GM23338 (cell line): Measurements from ENCODE around the gene NFIC. TPM values are rescaled to one million over a fixed set of nuclear protein-coding genes. Genes with fewer than 3 reads are reported as not detected.

ENCODE experiments used
- ATAC-seq: fragments of 200-7000 bp; cut with Tn5 transposase; 3 replicates; pipeline ENCODE4 v1.9.1; 2020
- DNase-seq: peaks from one replicate; pipeline ENCODE4 v3.0.0-alpha.2; 2015; ENCODE audit warnings: low spot score
- H2AFZ ChIP-seq: fragments of 200-600 bp; sonication (generic); 2 replicates; pipeline ENCODE4 v1.8.0; 2016; ENCODE audit warnings: antibody characterized with exemption, mild to moderate bottlenecking, moderate library complexity
- H3F3A ChIP-seq: fragments of 200-600 bp; sonication (generic); replicated peaks from 2 replicates; pipeline ENCODE4 v1.8.0; 2017; ENCODE audit warnings: antibody characterized with exemption, mixed run types, low read depth
- H3K27ac ChIP-seq: fragments of 200-600 bp; sonication (generic); 2 replicates; pipeline ENCODE4 v1.6.1; 2016; ENCODE audit warnings: low read depth
- H3K27me3 ChIP-seq: fragments of 200-600 bp; sonication (generic); 2 replicates; pipeline ENCODE4 v1.8.0; 2016; ENCODE audit warnings: mild to moderate bottlenecking, mixed run types, moderate library complexity; ENCODE audit not compliant: insufficient read depth
- H3K36me3 ChIP-seq: fragments of 200-600 bp; sonication (generic); 2 replicates; pipeline ENCODE4 v1.8.0; 2016; ENCODE audit warnings: mild to moderate bottlenecking; ENCODE audit not compliant: insufficient read depth
- H3K4me1 ChIP-seq: fragments of 200-600 bp; sonication (generic); 2 replicates; pipeline ENCODE4 v1.8.0; 2016; ENCODE audit warnings: mild to moderate bottlenecking, moderate library complexity; ENCODE audit not compliant: insufficient read depth
- H3K4me2 ChIP-seq: fragments of 200-600 bp; sonication (generic); 2 replicates; pipeline ENCODE4 v1.7.1; 2017; ENCODE audit warnings: mixed run types
- H3K4me3 ChIP-seq: fragments of 200-600 bp; sonication (generic); 2 replicates; pipeline ENCODE4 v1.6.1; 2016; ENCODE audit warnings: mixed run types
- H3K79me2 ChIP-seq: fragments of 200-600 bp; sonication (generic); replicated peaks from 2 replicates; pipeline ENCODE4 v1.8.0; 2017; ENCODE audit warnings: mild to moderate bottlenecking; ENCODE audit not compliant: insufficient read depth
- H3K9me2 ChIP-seq: fragments of 200-600 bp; sonication (generic); 2 replicates; pipeline ENCODE4 v1.8.0; 2017; ENCODE audit not compliant: insufficient read depth
- H4K20me1 ChIP-seq: fragments of 200-600 bp; sonication (generic); replicated peaks from 2 replicates; pipeline ENCODE4 v1.8.0; 2017; ENCODE audit warnings: mild to moderate bottlenecking; ENCODE audit not compliant: insufficient read depth
- H3K27ac Mint-ChIP-seq: 2 replicates; pipeline ENCODE4 v1.8.0; 2020; ENCODE audit warnings: inconsistent platforms, mild to moderate bottlenecking, moderate library complexity, mixed read lengths
- H3K27me3 Mint-ChIP-seq: 3 replicates; pipeline ENCODE4 v1.8.0; 2022; ENCODE audit warnings: low read depth, mild to moderate bottlenecking, moderate library complexity, mixed read lengths, inconsistent platforms; ENCODE audit not compliant: insufficient read depth, poor library complexity
- H3K36me3 Mint-ChIP-seq: 3 replicates; pipeline ENCODE4 v1.8.0; 2021; ENCODE audit warnings: low read depth, mild to moderate bottlenecking, inconsistent platforms, moderate library complexity, mixed read lengths
- H3K4me1 Mint-ChIP-seq: 3 replicates; pipeline ENCODE4 v1.8.0; 2020; ENCODE audit warnings: mild to moderate bottlenecking, inconsistent platforms, mixed read lengths
- H3K4me3 Mint-ChIP-seq: 3 replicates; pipeline ENCODE4 v1.8.0; 2021; ENCODE audit warnings: moderate library complexity, mild to moderate bottlenecking, inconsistent platforms, mixed read lengths
- H3K9me3 Mint-ChIP-seq: 3 replicates; pipeline ENCODE4 v1.8.0; 2020; ENCODE audit warnings: moderate library complexity, mild to moderate bottlenecking, inconsistent platforms, mixed read lengths
- CREB1 ChIP-seq: fragments of 250-450 bp; sonication (Bioruptor Pico); IDR thresholded peaks from 2 replicates; pipeline ENCODE4 v1.5.0; 2020; ENCODE audit warnings: low read depth, mild to moderate bottlenecking, moderate library complexity
- CTCF ChIP-seq, 2 experiments: fragments of 200-600 bp in 1 of 2; sonication (generic) in 1 of 2; conservative IDR thresholded peaks; 2 replicates each; pipeline versions ENCODE4 v1.5.1 to v1.6.1; 2016 to 2017; ENCODE audit warnings: antibody characterized with exemption in 2 of 2, low read depth in 2 of 2, mild to moderate bottlenecking in 2 of 2, moderate library complexity in 1 of 2
- ETS1 ChIP-seq: IDR thresholded peaks from 2 replicates; pipeline ENCODE4 v1.6.1; 2016; ENCODE audit warnings: antibody characterized with exemption
- JUNB ChIP-seq: IDR thresholded peaks from one replicate; pipeline ENCODE4 v1.6.1; 2016; ENCODE audit warnings: antibody characterized with exemption; ENCODE audit not compliant: unreplicated experiment
- NANOG ChIP-seq: IDR thresholded peaks from 2 replicates; pipeline ENCODE4 v1.6.1; 2016; ENCODE audit warnings: antibody characterized with exemption, borderline replicate concordance
- POLR2AphosphoS5 ChIP-seq: IDR thresholded peaks from 2 replicates; pipeline ENCODE4 v1.6.1; 2016; ENCODE audit warnings: antibody characterized with exemption, low read depth
- REST ChIP-seq: IDR thresholded peaks from one replicate; pipeline ENCODE4 v1.6.1; 2018; ENCODE audit warnings: antibody characterized with exemption; ENCODE audit not compliant: unreplicated experiment
- STAT1 ChIP-seq: IDR thresholded peaks from one replicate; pipeline ENCODE4 v1.6.1; 2016; ENCODE audit warnings: antibody characterized with exemption; ENCODE audit not compliant: unreplicated experiment
- ZNF331 ChIP-seq: fragments of 250-450 bp; sonication (Bioruptor Pico); IDR thresholded peaks from 2 replicates; pipeline ENCODE4 v1.5.0; 2020; ENCODE audit warnings: low read depth, mild to moderate bottlenecking, moderate library complexity
- ZNF462 ChIP-seq: fragments of 250-450 bp; sonication (Bioruptor Pico); IDR thresholded peaks from 2 replicates; pipeline ENCODE4 v1.5.0; 2020; ENCODE audit warnings: mild to moderate bottlenecking, moderate library complexity
- polyA plus RNA-seq: library from polyadenylated mRNA; unstranded; fragments of >200 nt; fragmentation: Nextera tagmentation; extraction: Ambion mirVana; gene quantifications from 2 replicates; pipeline ENCODE4 v1.2.1, GENCODE V29; 2016
- total RNA-seq: library from RNA; depleted of rRNA; stranded (reverse); fragments of >200 nt; shearing (Covaris generic); gene quantifications from 2 replicates; pipeline ENCODE4 v1.2.3, GENCODE V29; 2014

Gene NFIC
- total and polyA plus RNA-seq, 2 experiments from 2014 or later = 1.3 to 5.3 TPM

- TF ChIP-seq STAT1 (no peak), NANOG (no peak), ZNF331 (no peak), POLR2AphosphoS5 (no peak), ETS1 (no peak), REST (no peak), JUNB (no peak), CTCF (conservative IDR thresholded peaks at IDR 0.05; ENCODE audit: low read depth in 2 of 2) (no peak), CREB1 (CRISPR knock-in tag) (no peak)
- H3K4me3 Mint-ChIP-seq = no peak overlapping the region
- H3K27ac Mint-ChIP-seq = no peak overlapping the region
- H3K4me1 Mint-ChIP-seq = peaks cover 3% of the 10 kb centered on the region; the same call in 1 of the 3 replicates
- no peak overlapping the region for H3K4me2 ChIP-seq
- no peaks in the 10 kb centered on the region for H3K4me1 ChIP-seq
- H3K9me2 ChIP-seq = no peaks in the 10 kb centered on the region
- no peaks in the 10 kb centered on the region for H4K20me1 ChIP-seq
- no peaks in the 10 kb centered on the region for H3K9me3 Mint-ChIP-seq
- no peaks in the 10 kb centered on the region for H3K79me2 ChIP-seq
- no peaks in the 10 kb centered on the region for H3K36me3 ChIP-seq
- no peak overlapping the region for H3K27ac ChIP-seq
- no peaks in the 10 kb centered on the region for H3F3A ChIP-seq
- ATAC-seq = no peak
- no peak for DNase-seq
- no peak overlapping the region for H2AFZ ChIP-seq
- no peak overlapping the region for H3K4me3 ChIP-seq
- no peaks in the 10 kb centered on the region for H3K36me3 Mint-ChIP-seq
- no peaks in the 10 kb centered on the region for H3K27me3 ChIP-seq
- peaks cover 11% of the 10 kb centered on the region for H3K27me3 Mint-ChIP-seq
Measured at GRCh38 chr19:3413796-3414327, 47.5 kb downstream of the NFIC start.

GRCh38 chr19:3415695-3416094, 49.3 kb downstream of the NFIC start:
- no peaks in the 10 kb centered on the region for H3K79me2 ChIP-seq
- peaks cover 8% of the 10 kb centered on the region for H3K27me3 Mint-ChIP-seq
- no peaks in the 10 kb centered on the region for H3K4me1 ChIP-seq
- no peak for ATAC-seq
- H3K4me3 Mint-ChIP-seq = no peak overlapping the region
- DNase-seq = no peak
- H3K27ac ChIP-seq = no peak overlapping the region
- no peaks in the 10 kb centered on the region for H4K20me1 ChIP-seq
- no peaks in the 10 kb centered on the region for H3K36me3 Mint-ChIP-seq
- H3K27ac Mint-ChIP-seq = no peak overlapping the region
- H3K4me3 ChIP-seq = no peak overlapping the region
- H3K4me2 ChIP-seq = no peak overlapping the region
- no peaks in the 10 kb centered on the region for H3K9me2 ChIP-seq
- no peaks in the 10 kb centered on the region for H3K9me3 Mint-ChIP-seq
- H3K4me1 Mint-ChIP-seq = no peaks in the 10 kb centered on the region
- H2AFZ ChIP-seq = no peak overlapping the region
- no peaks in the 10 kb centered on the region for H3K36me3 ChIP-seq
- no peaks in the 10 kb centered on the region for H3K27me3 ChIP-seq
- no peaks in the 10 kb centered on the region for H3F3A ChIP-seq
- no peak for TF ChIP-seq ZNF462 (CRISPR knock-in tag)
- TF ChIP-seq ZNF331 = no peak
- TF ChIP-seq STAT1 = no peak
